Colonic mucosa (tissue), 4 donors: ENCODE data around the gene MSH2. TPM values are rescaled to one million over a fixed set of nuclear protein-coding genes. Genes with fewer than 3 reads are reported as not detected.

ENCODE experiments used
- DNase-seq: peaks from one replicate; pipeline ENCODE4 v3.0.0-alpha.2; 2020
- H3K27ac ChIP-seq: fragments of 200-600 bp; one replicate; pipeline ENCODE4 v1.8.0; 2021
- H3K27me3 ChIP-seq: fragments of 200-600 bp; one replicate; pipeline ENCODE4 v1.8.0; 2021
- H3K36me3 ChIP-seq: fragments of 200-600 bp; one replicate; pipeline ENCODE4 v1.8.0; 2021
- H3K4me1 ChIP-seq: fragments of 200-600 bp; one replicate; pipeline ENCODE4 v1.8.0; 2021; ENCODE audit warnings: mild to moderate bottlenecking
- H3K4me3 ChIP-seq: fragments of 200-600 bp; one replicate; pipeline ENCODE4 v1.8.0; 2021
- H3K9ac ChIP-seq, 2 donors: one replicate each; pipeline ENCODE4 v1.7.0; 2013; ENCODE audit warnings: control low read depth in 2 of 2, low read depth in 2 of 2, low read length in 2 of 2
- H3K9me3 ChIP-seq: fragments of 200-600 bp; one replicate; pipeline ENCODE4 v1.8.0; 2021
- CTCF ChIP-seq: fragments of 200-600 bp; IDR thresholded peaks from one replicate; pipeline ENCODE4 v1.8.0; 2022; ENCODE audit warnings: antibody characterized with exemption, mild to moderate bottlenecking
- intact Hi-C: fragments of 100-400 bp; cut with DNase I; formaldehyde crosslinking; loops from one replicate; pipeline ENCODE4 v1.14.1; 2022
- total RNA-seq, 2 donors: library from RNA; stranded (reverse); fragmentation: NEBNext Ultra II Directional in 1 of 2; extraction: Animal tissue kit (Norgen Biotek cat#: 25700) in 1 of 2; gene quantifications; one replicate each; pipeline ENCODE4 v1.2.1, GENCODE V29; 2021
- donor health status: healthy.
- donor health status: DM: no; HTN: no; CAD: no.
- donor health status: DM: no; HTN: no; CAD: no.

Gene MSH2
- total RNA-seq, 2 donors from 2014 or later, result 16.5 to 35.1 TPM

- no peaks in the 10 kb centered on the region for H3K27me3 ChIP-seq
- H3K9ac ChIP-seq, result no peak overlapping the region
- no peaks in the 10 kb centered on the region for H3K9me3 ChIP-seq
- no peaks in the 10 kb centered on the region for H3K4me1 ChIP-seq
- H3K27ac ChIP-seq, result no peak overlapping the region
- H3K36me3 ChIP-seq, result no peaks in the 10 kb centered on the region
- intact Hi-C loops, result no loop called here
- TF ChIP-seq CTCF, result no peak
- no peak overlapping the region for H3K4me3 ChIP-seq
- DNase-seq, result no peak
Measured at GRCh38 chr2:47509250-47509649, 106.3 kb downstream of the MSH2 start.

- Histone ChIP-seq H3K9me3 (no peaks in the 10 kb centered on the region), H3K36me3 (no peaks in the 10 kb centered on the region), H3K4me3 (no peak overlapping the region), H3K4me1 (no peaks in the 10 kb centered on the region), H3K27me3 (no peaks in the 10 kb centered on the region), H3K27ac (no peak overlapping the region), H3K9ac (no peak overlapping the region)
- DNase-seq, result no peak
- TF ChIP-seq CTCF, result no peak
- intact Hi-C loops, result no loop called here
Measured at GRCh38 chr2:47509821-47510385, 106.9 kb downstream of the MSH2 start.

- Histone ChIP-seq H3K9me3 (no peaks in the 10 kb centered on the region), H3K4me3 (no peak overlapping the region), H3K9ac (no peak overlapping the region), H3K27me3 (no peaks in the 10 kb centered on the region), H3K4me1 (no peaks in the 10 kb centered on the region), H3K27ac (no peak overlapping the region), H3K36me3 (no peaks in the 10 kb centered on the region)
- intact Hi-C loops, result no loop called here
- TF ChIP-seq CTCF, result no peak
- no peak for DNase-seq
Measured at GRCh38 chr2:47510745-47511144, 107.8 kb downstream of the MSH2 start.

- DNase-seq, result no peak
- H3K36me3 ChIP-seq, result no peaks in the 10 kb centered on the region
- no peak for TF ChIP-seq CTCF
Measured at GRCh38 chr2:47512581-47513083, 109.7 kb downstream of the MSH2 start.

GRCh38 chr2:47513981-47514520 lies 111.1 kb downstream of the MSH2 start:
- no peaks in the 10 kb centered on the region for H3K27me3 ChIP-seq
- no peaks in the 10 kb centered on the region for H3K36me3 ChIP-seq
- no peak overlapping the region for H3K27ac ChIP-seq
- H3K4me3 ChIP-seq, result no peak overlapping the region
- TF ChIP-seq CTCF, result no peak
- no peak for DNase-seq
- H3K9ac ChIP-seq, result no peak overlapping the region
- no peaks in the 10 kb centered on the region for H3K4me1 ChIP-seq
- H3K9me3 ChIP-seq, result no peaks in the 10 kb centered on the region
- intact Hi-C loops, result no loop called here

More at GRCh38 chr2:47512581-47513083, 109.7 kb downstream of the MSH2 start:
- H3K9ac ChIP-seq, result no peak overlapping the region
- no peaks in the 10 kb centered on the region for H3K4me1 ChIP-seq
- intact Hi-C loops, result no loop called here
- H3K27me3 ChIP-seq, result no peaks in the 10 kb centered on the region
- H3K4me3 ChIP-seq, result no peak overlapping the region
- H3K9me3 ChIP-seq, result no peaks in the 10 kb centered on the region
- no peak overlapping the region for H3K27ac ChIP-seq
